Ovary (tissue), 3 donors: ENCODE data around the gene LCN10.

ENCODE experiments used
- POLR2A ChIP-seq: fragments of 450-650 bp; IDR thresholded peaks from one replicate; pipeline ENCODE4 v1.6.1; 2017; ENCODE audit warnings: antibody characterized with exemption, mild to moderate bottlenecking, moderate library complexity
- TF ChIP-seq, protein P1 (sequence below), 3 donors: fragments of 450-650 bp in 2 of 3; fragments of 200-600 bp in 1 of 3; IDR thresholded peaks; one replicate each; pipeline versions ENCODE4 v1.5.1 to v1.8.0; 2016 to 2022; ENCODE audit warnings: antibody characterized with exemption in 3 of 3, mild to moderate bottlenecking in 1 of 3
- donor health status: DM: no; HTN: no; CAD: no.

DNA sequence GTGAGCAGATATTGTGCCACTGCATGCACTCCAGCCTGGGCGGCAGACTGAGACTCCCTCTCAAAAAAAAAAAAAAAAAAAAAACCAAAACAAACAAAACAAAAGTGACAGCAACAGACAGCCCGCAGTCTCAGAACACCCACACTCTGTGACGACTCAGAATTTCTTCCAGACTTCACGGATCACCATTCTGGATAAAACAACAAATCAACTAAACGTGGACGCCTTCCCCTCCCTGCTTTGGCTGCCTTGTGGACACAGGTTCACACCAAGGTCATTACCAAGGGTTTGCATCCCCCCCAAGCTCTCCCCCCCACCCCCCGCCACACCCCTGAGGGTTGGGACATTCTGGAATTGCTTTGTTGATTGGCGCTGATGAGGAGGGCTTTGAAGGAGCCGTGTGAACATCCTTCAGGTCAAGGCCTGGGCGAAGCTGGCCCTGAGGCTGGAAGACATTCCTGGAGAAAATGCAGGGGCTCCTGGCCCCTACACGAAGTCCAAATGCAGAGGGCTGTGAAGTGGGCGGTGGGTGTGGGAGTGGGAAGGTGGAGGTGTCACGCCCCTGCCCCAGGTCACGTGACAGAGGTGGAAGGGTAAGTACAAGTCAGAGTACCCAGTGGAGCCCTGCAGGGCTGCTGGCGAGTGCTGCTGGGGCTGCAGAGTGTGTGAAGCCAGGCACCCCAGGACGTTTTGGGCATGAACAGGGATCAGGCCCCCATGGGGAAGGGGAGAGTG lies 10.1 kb downstream of the LCN10 start:
- no peak for TF ChIP-seq POLR2A
- TF ChIP-seq, protein P1, sequence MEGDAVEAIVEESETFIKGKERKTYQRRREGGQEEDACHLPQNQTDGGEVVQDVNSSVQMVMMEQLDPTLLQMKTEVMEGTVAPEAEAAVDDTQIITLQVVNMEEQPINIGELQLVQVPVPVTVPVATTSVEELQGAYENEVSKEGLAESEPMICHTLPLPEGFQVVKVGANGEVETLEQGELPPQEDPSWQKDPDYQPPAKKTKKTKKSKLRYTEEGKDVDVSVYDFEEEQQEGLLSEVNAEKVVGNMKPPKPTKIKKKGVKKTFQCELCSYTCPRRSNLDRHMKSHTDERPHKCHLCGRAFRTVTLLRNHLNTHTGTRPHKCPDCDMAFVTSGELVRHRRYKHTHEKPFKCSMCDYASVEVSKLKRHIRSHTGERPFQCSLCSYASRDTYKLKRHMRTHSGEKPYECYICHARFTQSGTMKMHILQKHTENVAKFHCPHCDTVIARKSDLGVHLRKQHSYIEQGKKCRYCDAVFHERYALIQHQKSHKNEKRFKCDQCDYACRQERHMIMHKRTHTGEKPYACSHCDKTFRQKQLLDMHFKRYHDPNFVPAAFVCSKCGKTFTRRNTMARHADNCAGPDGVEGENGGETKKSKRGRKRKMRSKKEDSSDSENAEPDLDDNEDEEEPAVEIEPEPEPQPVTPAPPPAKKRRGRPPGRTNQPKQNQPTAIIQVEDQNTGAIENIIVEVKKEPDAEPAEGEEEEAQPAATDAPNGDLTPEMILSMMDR (IDR thresholded peaks at IDR 0.05): no peak
